GM21717 (cell line): Measurements from ENCODE around the gene R3HDM2.
A peak's percentile ranks its signal among the peaks of the same experiment; 100 is the strongest.

Experiments
- ATAC-seq: cut with Tn5 transposase; IDR thresholded peaks from one replicate; pipeline ENCODE4 v1.9.1; 2021; ENCODE audit warnings: mild to moderate bottlenecking, moderate library complexity; ENCODE audit not compliant: unreplicated experiment

The R3HDM2 gene

GRCh38 chr12:57430931-57431566 lies at the start of gene R3HDM2:
Gene R3HDM2 (minus strand): TSS chr12:57431043. CDS start chr12:57310428, 120,615 bp downstream.
- peak; percentile 89 for ATAC-seq

GRCh38 chr12:57479376-57480115 lies 48.7 kb upstream of the R3HDM2 start, which contains the start of gene ARHGAP9:
Gene ARHGAP9 (minus strand): TSS chr12:57479866. CDS start chr12:57479406, 460 bp downstream.
- no peak for ATAC-seq

- no peak for ATAC-seq
Measured at GRCh38 chr12:57479043-57479375, 48.2 kb upstream of the R3HDM2 start.

DNA sequence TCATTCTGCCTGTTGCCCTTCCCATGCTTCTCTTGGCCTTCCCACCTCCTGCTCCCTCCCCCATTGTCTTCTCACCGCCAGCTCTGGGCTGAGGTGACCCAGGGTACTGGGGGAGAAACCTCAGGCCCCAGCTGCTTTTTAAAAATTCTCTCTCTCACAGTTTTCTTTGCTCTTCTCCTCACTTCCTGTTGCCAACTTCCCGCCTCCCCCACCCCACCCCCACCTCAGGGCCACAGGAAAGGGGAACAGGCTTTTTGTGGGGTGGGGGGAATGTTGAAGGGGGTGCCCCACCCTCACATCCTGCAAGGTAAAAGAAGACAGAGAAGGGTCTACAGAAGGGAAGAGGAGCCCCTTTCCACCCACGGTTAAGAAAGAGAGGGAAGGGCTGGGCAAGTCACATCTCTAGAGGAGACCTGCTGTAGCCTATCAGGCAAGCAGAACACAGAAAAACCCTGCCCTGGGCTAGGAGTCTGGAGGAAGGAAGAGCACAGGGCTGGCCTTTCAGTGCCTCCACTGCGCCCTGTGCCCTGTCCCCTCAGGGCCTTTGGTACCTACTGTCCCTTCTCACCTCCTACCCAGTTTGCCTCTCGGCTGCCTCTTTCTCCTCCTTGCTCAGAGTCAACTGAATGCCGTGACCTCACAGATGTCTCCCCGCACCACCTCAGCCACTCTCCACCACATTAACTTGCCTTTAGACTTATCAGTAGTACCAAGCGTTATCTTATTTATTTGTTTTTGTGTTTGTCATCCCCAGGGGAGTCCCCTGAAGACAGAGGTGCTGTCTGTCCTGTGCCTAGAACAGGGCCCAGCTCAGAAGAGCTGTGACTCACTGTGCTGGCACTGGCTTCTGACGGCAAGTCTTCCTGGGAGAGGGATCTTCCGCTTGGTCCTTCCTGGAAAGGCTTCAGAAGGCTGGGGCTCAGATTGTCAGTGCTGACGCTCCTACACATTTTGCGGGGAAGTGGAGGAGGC lies 47.2 kb upstream of the R3HDM2 start:
- ATAC-seq = peak; percentile 46

DNA sequence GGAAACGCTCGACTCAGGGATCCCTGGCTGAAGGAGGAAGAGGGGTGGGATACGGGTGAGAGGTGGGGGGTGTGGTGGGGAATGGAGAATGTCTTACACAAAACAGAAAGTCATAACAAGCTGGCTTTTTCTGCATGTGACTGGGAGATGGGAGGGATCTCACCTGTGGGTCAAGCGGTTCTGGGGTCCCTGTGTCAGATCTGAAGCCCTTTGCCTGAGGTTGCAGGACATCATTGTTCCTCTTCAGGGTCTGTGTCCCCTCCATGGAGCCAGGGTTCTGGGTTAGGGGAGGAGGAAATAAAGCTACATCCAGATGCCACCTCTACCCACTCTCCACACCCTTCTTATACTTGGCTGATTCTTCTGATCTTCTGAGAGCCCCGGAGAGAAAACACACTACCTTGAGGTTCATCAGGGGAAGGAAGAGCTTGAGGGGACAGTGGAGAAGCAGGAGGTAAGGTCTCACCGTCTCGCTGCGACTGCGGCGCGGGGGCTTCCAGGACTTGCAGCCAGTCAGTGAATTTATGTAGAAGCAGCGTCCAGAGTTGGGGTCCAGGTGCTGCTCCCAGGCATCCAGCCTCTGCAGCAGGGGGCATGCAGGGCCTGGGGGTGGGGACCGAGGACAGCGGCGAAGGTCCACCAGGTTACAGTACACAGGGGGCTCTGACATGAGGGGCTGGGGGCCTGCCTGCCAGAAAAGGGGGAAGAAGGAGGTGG lies 46.3 kb upstream of the R3HDM2 start:
- ATAC-seq = no peak

GRCh38 chr12:57476162-57476992 lies 45.5 kb upstream of the R3HDM2 start:
- no peak for ATAC-seq

- ATAC-seq = no peak
Measured at GRCh38 chr12:57475271-57476161, 44.7 kb upstream of the R3HDM2 start.

DNA sequence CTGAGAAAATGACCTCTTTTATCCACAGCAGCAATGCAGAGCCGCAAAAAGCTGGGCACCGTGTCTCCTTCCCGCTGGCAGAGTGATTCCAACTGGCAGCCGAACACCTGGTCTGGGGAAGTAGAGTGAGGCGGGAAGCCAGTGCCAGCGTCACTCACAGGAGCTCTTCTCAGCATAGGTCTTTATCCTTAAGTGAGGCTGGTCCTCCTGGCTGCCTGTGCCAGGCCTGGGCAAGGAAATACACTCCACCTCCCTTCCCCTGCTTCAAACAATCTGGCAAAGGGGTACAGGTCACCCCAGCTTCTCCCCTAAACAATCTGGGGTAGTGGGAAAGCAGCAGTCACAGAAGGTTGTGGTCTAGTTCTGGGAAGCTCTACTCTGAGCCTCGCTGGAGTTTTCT lies 44.0 kb upstream of the R3HDM2 start:
- ATAC-seq = no peak

- no peak for ATAC-seq
Measured at GRCh38 chr12:57474430-57474829, 43.6 kb upstream of the R3HDM2 start.

- ATAC-seq = no peak
Measured at GRCh38 chr12:57473886-57474285, 43.0 kb upstream of the R3HDM2 start.

DNA sequence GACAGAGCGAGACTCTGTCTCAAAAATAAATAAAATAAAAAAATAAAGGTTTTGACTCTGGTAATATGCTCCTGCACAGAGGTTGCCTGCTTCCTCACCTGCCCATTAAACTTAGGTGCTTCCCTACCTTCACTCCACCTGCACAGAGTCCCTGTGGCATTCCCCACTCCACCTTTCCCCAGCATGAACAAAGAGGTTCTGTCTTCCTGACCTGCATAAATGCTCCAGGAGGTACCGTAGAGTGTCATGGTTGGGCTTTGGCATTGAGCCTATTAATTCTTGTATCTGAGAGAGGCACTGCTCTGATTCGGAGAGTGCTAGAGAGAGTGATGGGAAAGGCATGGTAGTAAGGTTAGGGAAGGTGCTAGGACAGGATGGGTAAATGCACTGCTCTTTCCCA lies 42.5 kb upstream of the R3HDM2 start:
- no peak for ATAC-seq

DNA sequence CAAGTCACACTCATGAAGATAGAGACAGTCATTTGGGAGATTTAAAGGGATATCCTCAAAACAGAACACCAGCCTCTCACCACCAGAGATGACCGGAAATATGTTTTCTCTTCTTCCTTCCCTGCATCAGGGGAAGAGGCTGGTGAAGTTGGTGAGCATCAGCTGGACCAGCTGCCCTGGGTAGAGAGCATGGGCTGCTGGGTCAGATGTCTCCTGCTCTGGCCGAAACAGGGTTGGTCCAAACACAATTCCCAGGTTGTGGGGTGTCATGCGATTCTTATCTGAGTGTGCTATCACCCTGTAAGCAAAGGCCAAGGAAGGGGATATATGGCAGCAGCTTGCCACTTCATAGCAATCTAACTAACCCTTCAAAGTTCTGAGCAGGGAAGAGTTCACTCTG lies 41.5 kb upstream of the R3HDM2 start:
- no peak for ATAC-seq

- no peak for ATAC-seq
Measured at GRCh38 chr12:57471661-57472060, 40.8 kb upstream of the R3HDM2 start.

DNA sequence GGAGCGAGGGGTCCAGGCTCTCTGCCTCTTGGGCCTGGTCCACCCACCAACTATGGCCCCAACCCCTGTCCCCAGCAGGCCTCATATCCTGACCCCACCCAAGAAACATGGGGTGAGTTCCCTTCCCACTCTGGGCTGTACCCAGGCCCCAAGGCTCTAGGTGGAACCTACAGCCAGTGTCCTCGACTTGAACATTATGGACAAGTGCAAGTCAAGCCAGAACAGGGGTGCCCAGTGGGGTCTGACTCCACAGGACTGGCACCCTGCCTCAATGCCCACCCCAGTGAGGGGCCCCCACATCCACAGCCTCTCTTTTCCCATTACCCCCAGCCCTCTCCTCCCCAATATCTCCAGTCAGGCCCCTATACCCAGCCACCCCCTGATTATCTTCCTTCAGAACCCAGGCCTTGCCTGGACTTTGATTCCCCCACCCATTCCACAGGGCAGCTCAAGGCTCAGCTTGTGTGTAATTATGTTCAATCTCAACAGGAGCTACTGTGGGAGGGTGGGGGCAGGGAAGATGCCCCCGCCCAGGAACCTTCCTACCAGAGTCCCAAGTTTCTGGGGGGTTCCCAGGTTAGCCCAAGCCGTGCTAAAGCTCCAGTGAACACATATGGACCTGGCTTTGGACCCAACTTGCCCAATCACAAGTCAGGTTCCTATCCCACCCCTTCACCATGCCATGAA lies 40.3 kb upstream of the R3HDM2 start:
- ATAC-seq = no peak

GRCh38 chr12:57470286-57470969 lies 39.6 kb upstream of the R3HDM2 start:
- no peak for ATAC-seq

DNA sequence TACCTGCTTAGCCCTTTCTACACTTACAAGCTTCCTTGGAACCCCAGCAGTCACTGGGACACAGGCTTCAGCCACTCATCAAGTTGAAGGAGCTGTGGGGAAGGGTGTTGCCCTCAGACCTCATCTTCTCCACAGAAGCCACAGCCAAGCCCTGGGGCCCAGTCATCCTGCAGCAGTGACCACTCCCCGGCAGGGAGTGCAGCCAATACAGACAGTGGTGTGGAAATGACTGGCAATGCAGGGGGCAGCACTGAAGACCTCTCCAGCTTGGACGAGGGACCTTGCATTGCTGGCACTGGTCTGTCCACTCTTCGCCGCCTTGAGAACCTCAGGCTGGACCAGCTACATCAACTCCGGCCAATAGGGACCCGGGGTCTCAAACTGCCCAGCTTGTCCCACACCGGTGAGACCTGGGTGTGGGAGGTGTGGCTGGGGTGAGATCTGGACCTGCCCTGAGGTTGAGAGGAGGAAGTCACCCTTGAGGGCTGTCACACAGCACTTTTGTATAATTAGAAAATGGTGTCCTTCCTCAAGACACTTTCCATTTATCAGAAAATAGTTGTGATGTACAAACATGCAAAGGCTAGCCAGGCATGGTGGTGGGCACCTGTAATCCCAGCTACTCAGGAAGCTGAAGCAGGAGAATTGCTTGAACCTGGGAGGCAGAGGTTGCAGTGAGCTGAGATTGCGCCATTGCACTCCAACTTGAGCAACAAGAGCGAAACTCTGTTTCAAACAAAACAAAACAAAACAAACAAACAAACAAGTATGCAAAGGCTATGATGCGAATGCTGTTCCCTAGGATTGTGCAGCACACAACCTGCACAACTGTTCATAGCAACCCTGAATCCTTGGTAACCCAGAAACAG lies 38.7 kb upstream of the R3HDM2 start:
- no peak for ATAC-seq

GRCh38 chr12:57467915-57468314 lies 37.1 kb upstream of the R3HDM2 start:
- ATAC-seq = no peak
